GM19438 (cell line): ENCODE results near the gene TRMT44.

ENCODE experiments used
- ATAC-seq: cut with Tn5 transposase; IDR thresholded peaks from one replicate; pipeline ENCODE4 v1.9.1; 2021; ENCODE audit warnings: low read depth; ENCODE audit not compliant: unreplicated experiment

TRMT44 gene, protein sequence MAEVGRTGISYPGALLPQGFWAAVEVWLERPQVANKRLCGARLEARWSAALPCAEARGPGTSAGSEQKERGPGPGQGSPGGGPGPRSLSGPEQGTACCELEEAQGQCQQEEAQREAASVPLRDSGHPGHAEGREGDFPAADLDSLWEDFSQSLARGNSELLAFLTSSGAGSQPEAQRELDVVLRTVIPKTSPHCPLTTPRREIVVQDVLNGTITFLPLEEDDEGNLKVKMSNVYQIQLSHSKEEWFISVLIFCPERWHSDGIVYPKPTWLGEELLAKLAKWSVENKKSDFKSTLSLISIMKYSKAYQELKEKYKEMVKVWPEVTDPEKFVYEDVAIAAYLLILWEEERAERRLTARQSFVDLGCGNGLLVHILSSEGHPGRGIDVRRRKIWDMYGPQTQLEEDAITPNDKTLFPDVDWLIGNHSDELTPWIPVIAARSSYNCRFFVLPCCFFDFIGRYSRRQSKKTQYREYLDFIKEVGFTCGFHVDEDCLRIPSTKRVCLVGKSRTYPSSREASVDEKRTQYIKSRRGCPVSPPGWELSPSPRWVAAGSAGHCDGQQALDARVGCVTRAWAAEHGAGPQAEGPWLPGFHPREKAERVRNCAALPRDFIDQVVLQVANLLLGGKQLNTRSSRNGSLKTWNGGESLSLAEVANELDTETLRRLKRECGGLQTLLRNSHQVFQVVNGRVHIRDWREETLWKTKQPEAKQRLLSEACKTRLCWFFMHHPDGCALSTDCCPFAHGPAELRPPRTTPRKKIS

DNA sequence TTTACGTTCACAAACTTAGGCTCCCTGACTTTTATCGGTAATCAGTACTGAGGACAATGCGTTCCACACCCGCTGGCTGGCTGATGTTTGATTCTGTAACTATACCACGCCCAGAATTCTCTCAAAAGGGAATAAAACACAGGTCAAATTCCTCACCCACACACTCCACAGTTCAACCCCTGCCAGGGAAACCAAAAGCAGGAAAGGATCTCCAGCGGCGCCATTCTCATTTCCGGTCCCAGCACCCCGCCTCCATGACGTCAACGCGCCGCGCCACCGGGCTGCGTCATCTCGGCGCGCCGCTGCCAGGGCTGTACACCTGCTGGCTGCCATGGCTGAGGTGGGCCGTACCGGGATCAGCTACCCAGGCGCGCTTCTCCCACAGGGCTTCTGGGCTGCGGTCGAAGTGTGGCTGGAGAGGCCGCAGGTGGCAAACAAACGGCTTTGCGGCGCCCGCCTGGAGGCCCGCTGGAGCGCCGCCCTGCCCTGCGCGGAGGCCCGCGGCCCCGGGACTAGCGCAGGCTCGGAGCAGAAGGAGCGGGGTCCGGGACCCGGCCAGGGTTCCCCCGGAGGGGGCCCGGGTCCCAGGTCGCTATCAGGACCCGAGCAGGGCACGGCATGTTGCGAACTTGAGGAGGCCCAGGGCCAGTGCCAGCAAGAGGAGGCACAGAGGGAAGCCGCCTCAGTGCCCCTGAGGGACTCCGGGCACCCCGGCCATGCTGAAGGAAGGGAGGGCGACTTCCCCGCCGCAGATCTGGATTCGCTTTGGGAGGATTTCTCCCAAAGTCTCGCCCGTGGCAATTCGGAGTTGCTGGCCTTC lies at the start of gene TRMT44, which contains the start of gene ACOX3:
Gene TRMT44 (plus strand): TSS at position 286 of the 820 bp plus-strand sequence. CDS start 46 bp downstream, at position 332.
Gene ACOX3 (minus strand): TSS at position 232 of the 820 bp plus-strand sequence. CDS start 24,202 bp downstream, outside the sequence.
- peak; percentile 79 for ATAC-seq

DNA sequence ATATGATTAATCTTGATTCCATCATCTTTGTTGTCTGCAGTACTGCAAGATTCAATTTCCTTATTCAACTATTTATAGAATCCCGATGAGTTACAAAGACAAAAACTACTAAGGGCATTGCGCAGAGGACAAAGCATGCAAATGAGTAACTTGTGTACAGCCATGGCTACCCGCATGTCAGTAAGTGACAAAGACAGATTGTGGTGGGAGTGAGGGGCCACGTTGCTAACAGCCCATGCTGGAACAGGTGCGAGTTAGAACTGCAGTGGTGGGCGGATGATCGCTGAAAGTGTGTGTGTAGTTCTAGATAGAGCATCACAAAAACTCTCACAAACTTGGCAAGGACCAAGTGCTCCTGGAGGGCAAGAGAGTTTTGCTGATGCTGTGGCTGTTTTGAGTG lies 49.5 kb upstream of the TRMT44 start:
- ATAC-seq: no peak

DNA sequence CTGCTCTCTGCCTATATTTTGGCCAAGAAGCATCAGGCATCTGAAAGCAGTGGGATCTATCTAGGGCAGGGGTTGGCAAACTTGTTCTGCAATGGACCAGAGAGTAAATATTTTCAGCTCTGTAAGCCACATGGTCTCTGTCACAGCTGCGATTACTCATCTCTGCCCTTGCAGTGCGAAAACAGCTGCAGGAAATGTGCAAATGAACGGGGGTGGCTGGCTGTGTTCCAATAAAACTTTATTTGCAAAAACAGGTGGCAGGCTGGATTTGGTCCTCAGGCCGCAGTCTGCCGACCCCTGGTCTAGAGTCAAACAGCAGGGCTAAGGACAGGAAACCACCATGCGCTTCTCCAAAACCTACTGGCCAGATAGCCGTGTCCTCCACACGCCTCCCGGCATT lies 48.6 kb upstream of the TRMT44 start:
- ATAC-seq: peak; percentile 90

DNA sequence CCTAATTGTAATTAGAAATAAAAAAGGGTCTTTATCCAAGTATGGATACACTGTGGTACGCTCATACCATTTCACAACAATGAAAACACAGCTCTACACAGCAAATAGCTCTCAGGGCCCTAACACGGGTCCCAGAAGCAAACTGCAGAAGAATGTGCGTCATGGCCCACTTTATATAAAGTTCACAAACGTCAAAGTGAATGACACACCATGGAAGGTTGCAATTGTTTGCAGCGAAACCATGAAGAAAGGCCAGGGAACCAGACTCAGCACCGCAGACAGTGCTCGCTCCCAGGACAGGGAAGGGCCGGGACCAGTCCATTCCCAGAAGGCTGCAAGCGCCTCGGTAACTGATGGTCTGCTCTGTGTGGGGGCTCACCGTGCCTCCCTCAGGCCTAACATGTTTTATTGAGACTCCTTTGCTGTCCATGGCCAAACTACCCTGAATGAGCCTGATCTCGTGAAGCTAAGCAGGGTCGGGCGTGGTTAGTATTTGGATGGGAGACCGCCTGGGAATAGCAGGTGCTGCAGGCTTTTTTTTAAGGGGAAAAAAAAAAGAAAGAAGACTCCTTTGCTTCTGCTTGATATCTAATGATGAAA lies 47.9 kb upstream of the TRMT44 start:
- ATAC-seq: no peak

DNA sequence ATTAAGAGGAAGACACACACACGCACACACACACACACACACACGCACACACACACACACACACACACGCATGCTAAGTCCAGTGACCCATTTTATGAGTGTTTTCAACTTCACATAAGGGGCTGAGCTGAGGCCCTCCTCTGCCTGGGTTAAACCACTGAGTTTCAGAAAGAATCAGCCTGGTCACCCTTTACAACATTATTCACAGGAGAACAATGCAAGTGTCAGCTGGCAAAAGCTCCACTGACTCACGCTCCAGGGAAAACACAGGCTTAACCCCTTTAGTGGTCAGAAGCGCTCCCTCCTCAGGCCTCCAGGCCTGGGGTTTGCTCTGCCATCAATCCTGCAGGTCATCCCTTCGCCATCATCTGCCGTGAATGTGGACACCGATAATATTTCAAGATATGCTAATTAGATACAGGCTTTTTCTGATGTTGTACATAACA lies 47.0 kb upstream of the TRMT44 start:
- no peak for ATAC-seq

DNA sequence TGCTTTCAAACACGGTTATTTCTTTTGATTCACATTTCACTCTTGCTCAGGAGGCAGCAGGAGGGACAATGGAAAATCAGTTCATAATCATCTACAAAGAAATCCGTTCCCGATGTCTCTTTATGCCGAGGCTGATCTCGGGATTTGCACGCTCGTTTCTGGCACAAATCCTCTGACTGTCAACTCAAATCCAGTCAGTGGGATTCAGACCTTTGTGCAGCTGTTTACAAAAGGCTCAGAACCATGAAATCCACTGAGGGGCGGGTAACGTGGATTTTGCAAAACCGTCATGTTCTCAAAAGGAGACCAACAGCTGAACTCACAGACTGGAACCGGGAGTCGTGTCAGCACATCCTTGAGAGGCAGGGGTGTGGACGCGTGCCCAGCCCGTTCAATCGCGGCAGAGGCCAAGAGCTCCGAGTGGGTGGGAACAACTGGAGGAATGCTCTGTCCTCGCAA lies 46.5 kb upstream of the TRMT44 start:
- ATAC-seq: no peak

DNA sequence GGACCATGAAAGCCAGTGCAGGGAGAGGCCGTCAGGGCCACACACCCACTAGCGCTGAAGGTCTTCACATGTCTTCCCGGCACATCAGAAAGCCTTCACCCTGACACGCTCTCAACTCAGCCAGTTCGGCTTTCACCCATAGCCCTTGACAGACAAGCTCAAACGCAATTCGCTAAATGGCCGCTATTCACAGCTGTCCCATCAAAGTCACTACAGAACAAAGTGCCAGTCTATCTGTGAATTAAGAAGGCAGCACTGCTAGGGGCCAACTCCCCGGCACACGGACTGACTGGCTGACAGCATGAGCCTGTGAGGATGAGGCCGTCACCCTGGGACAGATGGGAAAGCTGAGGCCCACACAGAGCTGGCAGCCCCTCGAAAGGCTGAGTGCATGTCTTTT lies 45.8 kb upstream of the TRMT44 start:
- ATAC-seq: no peak

DNA sequence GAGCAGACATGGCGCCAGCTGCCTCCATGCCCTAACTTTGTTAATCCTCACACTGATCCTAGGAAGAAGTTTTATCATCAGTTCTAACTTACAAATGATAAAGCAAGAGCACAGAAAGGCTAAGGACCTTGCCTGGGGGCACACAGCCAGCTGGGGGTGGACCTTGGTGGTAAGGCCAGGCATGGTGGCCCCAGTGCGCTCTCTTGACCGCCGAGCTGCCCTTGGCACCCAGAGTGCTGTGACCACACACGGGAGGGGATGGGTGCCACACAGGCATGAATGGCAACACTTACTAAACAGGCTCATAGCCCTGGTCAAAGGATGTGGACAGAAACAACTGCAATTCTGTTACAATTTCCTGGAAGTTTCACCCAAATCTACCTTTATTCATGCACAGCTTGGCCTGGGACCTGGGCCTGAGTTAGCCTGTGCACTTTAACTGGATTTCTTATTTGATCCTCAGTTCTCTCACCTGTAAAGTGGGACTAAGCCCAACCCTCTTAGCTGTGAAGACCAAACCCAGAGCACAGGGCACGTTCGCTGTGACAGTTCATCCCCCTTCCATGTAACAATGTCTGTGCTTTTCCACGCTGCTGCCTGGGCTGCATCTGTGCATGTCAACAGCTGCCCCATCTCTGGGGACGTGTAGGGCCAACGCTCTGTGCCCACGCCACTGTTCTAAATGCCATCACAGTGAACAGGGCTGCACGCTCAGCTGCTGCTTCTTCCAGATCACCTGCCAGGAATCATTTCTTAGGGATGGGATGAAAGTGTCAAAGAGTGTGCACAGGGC lies 44.9 kb upstream of the TRMT44 start:
- no peak for ATAC-seq

DNA sequence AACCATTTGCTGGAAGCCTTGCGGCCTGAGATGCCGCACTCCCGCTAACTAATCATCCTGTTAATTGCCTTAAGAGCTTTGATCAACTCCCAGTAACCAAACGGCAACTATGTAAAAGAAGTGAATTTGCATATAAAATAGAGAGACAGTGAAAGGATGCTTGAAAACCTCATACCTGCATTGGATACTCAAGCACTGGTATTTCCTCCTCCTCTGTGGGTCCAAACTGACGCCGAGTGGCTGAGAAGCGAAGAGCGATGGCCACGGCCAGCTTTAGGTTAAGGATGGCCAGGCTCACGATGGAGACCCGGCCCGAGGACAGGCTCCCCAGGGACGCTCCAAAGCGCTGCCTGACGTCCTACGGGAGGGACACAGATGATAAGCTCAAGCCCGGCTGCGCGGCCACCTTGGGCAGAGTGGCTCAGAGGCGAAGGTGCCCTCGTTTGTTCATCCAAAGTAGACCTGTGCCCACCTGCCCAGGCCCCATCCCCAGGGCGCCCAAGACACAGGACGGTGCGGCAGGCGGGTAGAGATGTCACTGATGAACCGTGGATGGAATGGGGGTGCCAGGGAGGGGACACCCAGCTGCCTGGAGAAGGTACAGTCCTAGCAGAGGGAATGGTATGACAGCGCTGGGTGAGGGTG lies 43.7 kb upstream of the TRMT44 start:
- ATAC-seq: no peak

DNA sequence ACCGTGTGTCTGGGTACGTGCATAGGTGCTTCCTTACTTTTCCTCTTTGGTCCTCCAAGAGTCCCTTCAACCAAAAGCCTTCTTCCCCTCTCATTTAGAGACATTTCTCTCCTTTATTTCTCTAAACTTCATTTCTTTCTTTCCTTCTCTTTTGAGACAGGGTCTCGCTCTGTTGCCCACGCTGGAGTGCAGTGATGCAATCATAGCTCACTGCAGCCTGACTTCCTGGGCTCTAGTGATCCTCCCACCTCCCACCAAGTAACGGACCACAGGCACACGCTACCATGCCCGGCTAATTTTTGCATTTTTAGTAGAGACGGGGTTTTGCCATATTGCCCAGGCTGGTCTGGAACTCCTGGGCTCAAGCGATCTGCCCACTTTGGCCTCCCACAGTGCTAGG lies 42.2 kb upstream of the TRMT44 start:
- ATAC-seq: no peak

DNA sequence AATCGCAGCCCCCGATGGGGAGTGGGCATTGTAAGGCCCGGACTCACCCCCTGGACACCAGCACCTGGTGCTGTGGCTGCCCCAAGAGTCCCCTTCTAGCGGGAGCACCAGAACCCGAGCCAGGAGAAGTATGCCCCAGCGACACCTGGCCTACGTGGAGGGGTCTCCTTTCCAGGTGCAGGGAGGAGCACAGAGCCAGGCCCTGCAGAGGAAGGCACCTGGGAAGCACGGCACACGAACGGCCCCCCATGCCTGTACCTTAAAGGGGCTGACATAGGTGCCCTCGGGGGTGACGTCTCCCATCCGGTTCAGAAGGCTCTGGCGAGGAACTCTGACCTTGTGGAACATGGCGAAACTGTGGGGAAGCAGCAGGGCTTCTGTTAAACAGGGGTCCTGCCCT lies 41.3 kb upstream of the TRMT44 start:
- no peak for ATAC-seq

DNA sequence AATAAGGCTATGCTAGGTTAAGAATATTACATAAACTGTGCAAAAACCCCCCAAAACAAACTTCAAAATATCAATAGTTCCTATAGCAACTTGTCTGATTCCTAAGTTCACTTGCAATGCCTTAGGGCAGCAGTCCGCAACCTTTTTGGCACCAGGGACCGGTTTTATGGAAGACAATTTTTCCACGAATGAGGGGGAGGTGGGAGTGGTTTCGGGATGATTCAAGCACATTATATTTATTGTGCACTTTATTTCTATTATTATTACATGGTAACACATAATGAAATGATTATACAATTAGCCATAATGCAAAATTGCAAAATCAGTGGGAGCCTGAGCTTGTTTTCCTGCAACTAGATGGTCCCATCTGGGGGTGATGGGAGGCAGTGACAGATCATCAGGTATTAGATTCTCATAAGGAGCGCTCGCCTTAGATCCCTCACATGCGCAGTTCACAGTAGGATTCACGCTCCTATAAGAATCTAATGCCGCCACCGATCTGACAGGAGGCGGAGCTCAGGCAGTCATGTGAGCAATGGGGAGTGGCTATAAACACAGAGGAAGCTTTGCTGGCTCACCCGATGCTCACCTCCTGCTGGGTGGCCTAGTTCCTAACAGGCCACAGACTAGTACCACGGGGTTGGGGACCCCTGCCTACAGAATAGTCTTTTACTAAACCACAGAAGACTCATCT lies 39.8 kb upstream of the TRMT44 start:
- ATAC-seq: no peak

DNA sequence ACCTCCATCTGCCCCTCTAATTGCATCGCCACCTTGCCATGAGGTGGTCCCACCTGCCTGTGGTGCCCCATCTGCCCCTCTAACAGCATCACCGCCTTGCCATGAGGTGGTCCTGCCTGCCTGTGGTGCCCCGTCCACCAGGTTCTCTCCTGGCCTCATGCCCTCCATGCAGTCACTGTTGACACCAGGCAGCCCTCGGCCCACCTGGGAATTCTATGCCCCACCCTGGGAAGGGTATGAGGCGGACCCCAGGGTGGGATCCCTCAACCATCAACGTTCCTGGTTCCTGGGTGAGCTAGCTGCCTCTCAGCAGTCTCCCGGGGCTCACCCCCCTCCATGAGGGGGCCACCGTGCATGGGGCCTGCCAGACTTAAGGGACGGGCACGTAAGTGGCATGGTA lies 38.9 kb upstream of the TRMT44 start:
- no peak for ATAC-seq

DNA sequence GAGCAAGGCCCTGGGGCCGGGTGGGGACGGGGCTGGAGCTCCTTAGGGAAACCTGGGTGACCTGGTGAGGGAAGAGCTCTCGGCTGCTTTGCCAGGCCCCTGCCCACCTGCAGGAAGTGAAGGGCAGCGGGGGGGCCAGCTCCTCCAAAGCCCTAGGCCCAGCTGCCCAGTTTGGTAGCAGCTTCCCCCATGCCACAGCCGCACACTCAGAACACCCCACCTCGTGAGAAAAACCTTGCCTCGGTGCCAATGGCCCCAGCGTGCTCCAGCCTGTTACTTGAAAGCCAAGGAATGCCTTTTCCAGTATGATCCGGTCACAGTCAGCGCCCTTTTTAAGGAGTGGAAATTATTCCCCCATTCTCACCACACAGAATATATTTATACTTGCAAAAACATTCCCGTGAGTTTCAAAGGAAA lies 38.4 kb upstream of the TRMT44 start:
- no peak for ATAC-seq

DNA sequence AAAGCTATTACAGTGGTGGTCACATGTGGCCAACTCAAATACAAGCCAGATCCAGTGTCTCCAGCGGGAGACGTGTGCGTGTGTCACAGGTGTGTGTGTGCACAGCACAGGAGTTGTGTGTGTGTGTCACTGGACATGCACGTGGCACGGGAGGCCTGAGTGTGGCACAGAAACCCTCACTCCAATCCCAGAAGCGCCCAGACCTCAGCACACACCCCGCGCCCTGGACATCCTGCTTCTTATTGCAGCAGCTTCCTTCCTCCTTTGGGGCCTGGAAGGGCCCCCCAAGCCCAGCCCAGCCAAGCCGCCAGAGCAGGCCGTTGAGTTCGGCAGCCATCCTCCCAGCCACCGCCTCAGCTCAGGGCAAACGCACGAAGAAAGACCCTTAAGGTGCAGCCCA lies 37.9 kb upstream of the TRMT44 start:
- no peak for ATAC-seq

DNA sequence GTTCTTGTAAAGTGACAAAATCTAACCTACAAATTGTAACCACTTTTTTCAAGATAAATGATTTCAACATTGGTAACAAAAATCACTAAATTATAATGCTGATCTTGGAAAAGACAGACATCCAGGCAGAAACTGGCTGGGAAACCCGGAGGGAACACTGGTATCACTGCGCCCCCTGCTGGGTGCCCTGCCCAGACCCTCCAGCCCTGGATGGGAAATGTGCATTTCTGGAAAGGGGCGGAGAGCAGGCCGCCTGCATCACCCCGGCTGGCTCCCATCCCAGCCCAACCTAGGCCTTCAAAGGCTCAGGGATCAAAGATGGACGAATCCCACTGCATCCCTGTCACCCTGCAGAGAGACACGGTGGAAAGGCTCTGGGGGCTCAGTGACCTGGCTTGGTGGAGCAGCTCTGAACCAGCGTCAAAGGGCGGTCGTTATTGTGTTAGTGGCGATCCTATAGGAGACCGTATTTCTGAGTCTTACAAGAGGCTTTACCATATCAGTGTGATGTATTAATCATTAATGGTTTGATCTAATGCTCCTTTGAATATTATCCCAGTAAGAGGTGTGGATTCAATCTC lies 37.3 kb upstream of the TRMT44 start:
- no peak for ATAC-seq

DNA sequence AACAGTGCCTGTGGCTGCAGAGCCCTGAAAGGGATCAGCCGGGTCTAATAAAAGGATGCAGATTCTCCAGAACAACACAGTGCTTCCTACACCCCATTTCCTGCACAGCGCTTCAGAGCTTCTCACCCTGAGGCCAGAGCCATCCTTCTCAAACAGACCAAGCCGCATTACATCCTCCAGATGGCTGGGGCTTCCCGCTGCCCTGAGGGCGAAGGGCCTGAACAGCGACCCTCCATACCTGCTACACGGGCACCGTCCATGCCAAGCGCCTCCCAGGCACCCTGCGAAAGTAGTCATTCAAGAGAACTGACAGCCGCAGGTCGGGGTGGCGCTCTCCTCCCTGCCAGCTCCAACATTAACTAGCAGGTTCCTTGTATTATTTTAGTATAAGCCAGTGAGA lies 36.6 kb upstream of the TRMT44 start:
- no peak for ATAC-seq
